ENCODE data around the gene NOTCH3.

The NOTCH3 gene

GRCh38 chr19:15113245-15114152 lies 87.3 kb downstream of the NOTCH3 start:
- Histone ChIP-seq H3K18ac (ENCODE audit: low read length) (no peak overlapping the region), H3K4me2 (ENCODE audit: low read length) (no peak overlapping the region), H3K79me1 (ENCODE audit: low read length) (peaks cover 3% of the 10 kb centered on the region), H4K8ac (ENCODE audit: low read depth, low read length) (no peak overlapping the region), H3K23ac (ENCODE audit: low read length) (no peak overlapping the region), H3K4ac (ENCODE audit: low read depth, low read length) (no peak overlapping the region), H3K79me2 (ENCODE audit: control insufficient read depth, insufficient read depth, low read length) (no peaks in the 10 kb centered on the region), H4K5ac (ENCODE audit: low read length) (no peak overlapping the region), H2BK5ac (ENCODE audit: low read length) (no peak overlapping the region), H2BK120ac (ENCODE audit: low read depth, low read length) (no peak overlapping the region), H3K9ac (ENCODE audit: low read length) (no peak overlapping the region), H3K27ac (ENCODE audit: low read depth, low read length) (no peak overlapping the region), H2AK5ac (ENCODE audit: low read length) (no peak overlapping the region), H3K36me3 (ENCODE audit: control insufficient read depth, insufficient read depth, low read length) (peaks cover 9% of the 10 kb centered on the region), H3K27me3 (ENCODE audit: insufficient read depth, low read length, poor library complexity) (no peaks in the 10 kb centered on the region), H3K4me3 (ENCODE audit: low read length) (no peak overlapping the region), H3K4me1 (ENCODE audit: control insufficient read depth, low read depth, low read length) (peaks cover under 1% of the 10 kb centered on the region), H2BK15ac (replicated peaks; ENCODE audit: low read depth) (no peak overlapping the region), H3K56ac (ENCODE audit: low read length) (no peak overlapping the region)
- DNase-seq = peak; percentile 68
- no CpG with 5 or more reads among the region's 58 CpGs for WGBS (ENCODE audit: extremely low coverage, insufficient coverage, low lambda C conversion rate)

- Histone ChIP-seq H3K4ac (ENCODE audit: low read depth, low read length) (no peak overlapping the region), H2BK5ac (ENCODE audit: low read length) (no peak overlapping the region), H3K79me2 (ENCODE audit: control insufficient read depth, insufficient read depth, low read length) (no peaks in the 10 kb centered on the region), H4K8ac (ENCODE audit: low read depth, low read length) (no peak overlapping the region), H2BK15ac (replicated peaks; ENCODE audit: low read depth) (no peak overlapping the region), H3K4me3 (ENCODE audit: low read length) (no peak overlapping the region), H3K79me1 (ENCODE audit: low read length) (peaks cover 6% of the 10 kb centered on the region), H3K23ac (ENCODE audit: low read length) (no peak overlapping the region), H3K27ac (ENCODE audit: low read depth, low read length) (no peak overlapping the region), H3K27me3 (ENCODE audit: insufficient read depth, low read length, poor library complexity) (no peaks in the 10 kb centered on the region), H2AK5ac (ENCODE audit: low read length) (no peak overlapping the region), H2BK120ac (ENCODE audit: low read depth, low read length) (no peak overlapping the region), H3K4me2 (ENCODE audit: low read length) (no peak overlapping the region), H3K9ac (ENCODE audit: low read length) (no peak overlapping the region), H3K4me1 (ENCODE audit: control insufficient read depth, low read depth, low read length) (peaks cover 4% of the 10 kb centered on the region), H3K56ac (ENCODE audit: low read length) (no peak overlapping the region), H3K36me3 (ENCODE audit: control insufficient read depth, insufficient read depth, low read length) (peaks cover 6% of the 10 kb centered on the region), H3K18ac (ENCODE audit: low read length) (no peak overlapping the region), H4K5ac (ENCODE audit: low read length) (no peak overlapping the region)
- DNase-seq = peak; percentile 74
- WGBS (ENCODE audit: extremely low coverage, insufficient coverage, low lambda C conversion rate) = no CpG with 5 or more reads among the region's 11 CpGs
These were observed 88.4 kb downstream of the NOTCH3 start for GRCh38 chr19:15112385-15112784.

DNA sequence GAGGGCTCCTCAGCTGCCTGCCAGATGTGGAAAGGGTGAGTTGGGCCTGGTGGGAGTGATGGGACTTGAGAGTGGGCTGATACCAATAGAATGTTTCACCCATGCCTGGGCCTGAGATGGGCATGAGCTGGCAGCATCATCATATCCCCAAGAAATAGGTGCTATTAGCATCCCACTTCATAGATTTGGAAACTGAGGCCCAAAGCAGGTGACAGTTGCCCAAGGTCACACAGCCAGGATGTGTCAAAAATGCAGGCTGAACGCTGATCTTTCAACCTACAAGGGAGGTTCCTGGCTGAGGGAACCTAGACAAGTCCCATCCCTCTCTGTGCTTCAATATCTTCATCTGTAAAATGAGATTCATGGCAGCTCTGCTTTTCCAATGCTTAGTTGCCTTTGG lies 89.0 kb downstream of the NOTCH3 start:
- Histone ChIP-seq H2BK15ac (replicated peaks; ENCODE audit: low read depth) (no peak overlapping the region), H2BK5ac (ENCODE audit: low read length) (no peak overlapping the region), H3K27ac (ENCODE audit: low read depth, low read length) (no peak overlapping the region), H3K27me3 (ENCODE audit: insufficient read depth, low read length, poor library complexity) (no peaks in the 10 kb centered on the region), H2AK5ac (ENCODE audit: low read length) (no peak overlapping the region), H3K4me1 (ENCODE audit: control insufficient read depth, low read depth, low read length) (peaks cover 4% of the 10 kb centered on the region), H3K79me2 (ENCODE audit: control insufficient read depth, insufficient read depth, low read length) (no peaks in the 10 kb centered on the region), H3K4me3 (ENCODE audit: low read length) (no peak overlapping the region), H3K4ac (ENCODE audit: low read depth, low read length) (no peak overlapping the region), H3K18ac (ENCODE audit: low read length) (no peak overlapping the region), H2BK120ac (ENCODE audit: low read depth, low read length) (no peak overlapping the region), H3K36me3 (ENCODE audit: control insufficient read depth, insufficient read depth, low read length) (peaks cover 3% of the 10 kb centered on the region), H3K79me1 (ENCODE audit: low read length) (peaks cover 6% of the 10 kb centered on the region), H4K8ac (ENCODE audit: low read depth, low read length) (no peak overlapping the region), H4K5ac (ENCODE audit: low read length) (no peak overlapping the region), H3K56ac (ENCODE audit: low read length) (no peak overlapping the region), H3K23ac (ENCODE audit: low read length) (no peak overlapping the region), H3K4me2 (ENCODE audit: low read length) (no peak overlapping the region), H3K9ac (ENCODE audit: low read length) (no peak overlapping the region)
- no peak for DNase-seq
- WGBS (ENCODE audit: extremely low coverage, insufficient coverage, low lambda C conversion rate) = no CpG with 5 or more reads among the region's 1 CpG

GRCh38 chr19:15110418-15110815 lies 90.4 kb downstream of the NOTCH3 start:
- no peak overlapping the region for H3K56ac ChIP-seq (ENCODE audit: low read length)
- no peak overlapping the region for H2BK120ac ChIP-seq (ENCODE audit: low read depth, low read length)
- no peak overlapping the region for H2BK5ac ChIP-seq (ENCODE audit: low read length)
- DNase-seq = no peak
- no peak overlapping the region for H3K9ac ChIP-seq (ENCODE audit: low read length)
- H3K4me1 ChIP-seq (ENCODE audit: control insufficient read depth, low read depth, low read length) = peaks cover 4% of the 10 kb centered on the region
- no peak overlapping the region for H3K27ac ChIP-seq (ENCODE audit: low read depth, low read length)
- H3K18ac ChIP-seq (ENCODE audit: low read length) = no peak overlapping the region
- no peaks in the 10 kb centered on the region for H3K79me2 ChIP-seq (ENCODE audit: control insufficient read depth, insufficient read depth, low read length)
- no peak overlapping the region for H4K5ac ChIP-seq (ENCODE audit: low read length)
- no peak overlapping the region for H4K8ac ChIP-seq (ENCODE audit: low read depth, low read length)
- H2BK15ac ChIP-seq (replicated peaks; ENCODE audit: low read depth) = no peak overlapping the region
- H3K4me3 ChIP-seq (ENCODE audit: low read length) = no peak overlapping the region
- H3K36me3 ChIP-seq (ENCODE audit: control insufficient read depth, insufficient read depth, low read length) = peaks cover 3% of the 10 kb centered on the region
- H3K79me1 ChIP-seq (ENCODE audit: low read length) = peaks cover 6% of the 10 kb centered on the region
- no peak overlapping the region for H3K4me2 ChIP-seq (ENCODE audit: low read length)
- no peaks in the 10 kb centered on the region for H3K27me3 ChIP-seq (ENCODE audit: insufficient read depth, low read length, poor library complexity)
- no CpG with 5 or more reads among the region's 17 CpGs for WGBS (ENCODE audit: extremely low coverage, insufficient coverage, low lambda C conversion rate)
- H3K4ac ChIP-seq (ENCODE audit: low read depth, low read length) = no peak overlapping the region
- H3K23ac ChIP-seq (ENCODE audit: low read length) = no peak overlapping the region
- no peak overlapping the region for H2AK5ac ChIP-seq (ENCODE audit: low read length)

GRCh38 chr19:15109768-15110417 lies 90.9 kb downstream of the NOTCH3 start:
- Histone ChIP-seq H3K79me2 (ENCODE audit: control insufficient read depth, insufficient read depth, low read length) (no peaks in the 10 kb centered on the region), H3K4me2 (ENCODE audit: low read length) (no peak overlapping the region), H2BK120ac (ENCODE audit: low read depth, low read length) (no peak overlapping the region), H3K18ac (ENCODE audit: low read length) (no peak overlapping the region), H3K79me1 (ENCODE audit: low read length) (peaks cover 6% of the 10 kb centered on the region), H2BK15ac (replicated peaks; ENCODE audit: low read depth) (no peak overlapping the region), H4K5ac (ENCODE audit: low read length) (no peak overlapping the region), H3K4ac (ENCODE audit: low read depth, low read length) (no peak overlapping the region), H3K36me3 (ENCODE audit: control insufficient read depth, insufficient read depth, low read length) (peaks cover 3% of the 10 kb centered on the region), H4K8ac (ENCODE audit: low read depth, low read length) (no peak overlapping the region), H2AK5ac (ENCODE audit: low read length) (no peak overlapping the region), H3K56ac (ENCODE audit: low read length) (no peak overlapping the region), H3K23ac (ENCODE audit: low read length) (no peak overlapping the region), H3K4me1 (ENCODE audit: control insufficient read depth, low read depth, low read length) (peaks cover 4% of the 10 kb centered on the region), H3K9ac (ENCODE audit: low read length) (no peak overlapping the region), H2BK5ac (ENCODE audit: low read length) (no peak overlapping the region), H3K27ac (ENCODE audit: low read depth, low read length) (no peak overlapping the region), H3K27me3 (ENCODE audit: insufficient read depth, low read length, poor library complexity) (no peaks in the 10 kb centered on the region), H3K4me3 (ENCODE audit: low read length) (no peak overlapping the region)
- DNase-seq = no peak
- no CpG with 5 or more reads among the region's 49 CpGs for WGBS (ENCODE audit: extremely low coverage, insufficient coverage, low lambda C conversion rate)

Data from mesendoderm (in vitro differentiated cells).